ENCODE measurements around the gene PRLH. TPM values are rescaled to one million over a fixed set of nuclear protein-coding genes. Genes with fewer than 3 reads are reported as not detected.

Gene PRLH
- total and polyA plus RNA-seq, 2 donors (not counting 1 experiment from before 2014, with no cell fraction given): not detected

DNA sequence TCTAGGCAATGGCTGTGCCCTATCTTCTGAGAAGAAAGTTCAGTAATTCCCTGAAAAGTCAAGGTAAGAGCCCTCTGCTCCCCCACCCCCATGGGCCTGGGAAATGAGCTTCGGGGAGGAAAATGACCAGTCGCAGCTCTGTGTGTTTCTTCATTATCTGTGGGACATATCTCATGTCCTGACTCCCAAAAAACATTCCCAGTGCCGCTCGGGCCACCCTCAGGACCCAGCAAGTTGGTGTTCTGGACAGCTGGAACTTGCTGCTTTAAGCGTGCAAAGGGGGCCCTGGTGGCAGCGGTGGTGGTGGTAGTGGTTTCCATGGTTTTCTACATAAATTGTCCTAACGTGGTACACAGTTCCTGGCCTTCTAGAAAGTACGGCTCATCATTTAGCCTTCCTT lies 17.2 kb upstream of the PRLH start:
- no peaks in the 10 kb centered on the region for H3K27me3 ChIP-seq (ENCODE audit: control insufficient read depth, insufficient read depth, low read length)
- no peaks in the 10 kb centered on the region for H3K4me1 ChIP-seq (ENCODE audit: control insufficient read depth, extremely low read depth, insufficient read depth, low read length)
- no peak overlapping the region for H3K4me3 ChIP-seq (replicated peaks in 1 of 4; ENCODE audit: control extremely low read depth in 1 of 4, insufficient read depth in 1 of 4, low read depth in 3 of 4, low read length in 4 of 4)
- no peak overlapping the region for H3K9ac ChIP-seq (ENCODE audit: insufficient read depth, low read length)
- H3K27ac ChIP-seq (ENCODE audit: insufficient read depth, low read length): no peak overlapping the region
- no peaks in the 10 kb centered on the region for H4K20me1 ChIP-seq (ENCODE audit: control insufficient read depth, extremely low read depth, insufficient read depth, low read length)
- DNase-seq (ENCODE audit: low read depth in 2 of 2): no peak
- H3K79me2 ChIP-seq (ENCODE audit: control insufficient read depth, insufficient read depth, low read length): no peaks in the 10 kb centered on the region
- no peak overlapping the region for H3K4me2 ChIP-seq (ENCODE audit: extremely low read depth, insufficient read depth, low read length)
- no peaks in the 10 kb centered on the region for H3K9me3 ChIP-seq (ENCODE audit: control insufficient read depth, insufficient read depth, low read depth, low read length)
- H2AFZ ChIP-seq (ENCODE audit: low read length): no peak overlapping the region
- H3K36me3 ChIP-seq (ENCODE audit: control insufficient read depth, insufficient read depth, low read length): no peaks in the 10 kb centered on the region
- TF ChIP-seq, protein P1, sequence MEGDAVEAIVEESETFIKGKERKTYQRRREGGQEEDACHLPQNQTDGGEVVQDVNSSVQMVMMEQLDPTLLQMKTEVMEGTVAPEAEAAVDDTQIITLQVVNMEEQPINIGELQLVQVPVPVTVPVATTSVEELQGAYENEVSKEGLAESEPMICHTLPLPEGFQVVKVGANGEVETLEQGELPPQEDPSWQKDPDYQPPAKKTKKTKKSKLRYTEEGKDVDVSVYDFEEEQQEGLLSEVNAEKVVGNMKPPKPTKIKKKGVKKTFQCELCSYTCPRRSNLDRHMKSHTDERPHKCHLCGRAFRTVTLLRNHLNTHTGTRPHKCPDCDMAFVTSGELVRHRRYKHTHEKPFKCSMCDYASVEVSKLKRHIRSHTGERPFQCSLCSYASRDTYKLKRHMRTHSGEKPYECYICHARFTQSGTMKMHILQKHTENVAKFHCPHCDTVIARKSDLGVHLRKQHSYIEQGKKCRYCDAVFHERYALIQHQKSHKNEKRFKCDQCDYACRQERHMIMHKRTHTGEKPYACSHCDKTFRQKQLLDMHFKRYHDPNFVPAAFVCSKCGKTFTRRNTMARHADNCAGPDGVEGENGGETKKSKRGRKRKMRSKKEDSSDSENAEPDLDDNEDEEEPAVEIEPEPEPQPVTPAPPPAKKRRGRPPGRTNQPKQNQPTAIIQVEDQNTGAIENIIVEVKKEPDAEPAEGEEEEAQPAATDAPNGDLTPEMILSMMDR (conservative IDR thresholded peaks at IDR 0.05 in 1 of 2, IDR thresholded peaks at IDR 0.05 in 1 of 2; ENCODE audit: low read depth in 1 of 2, low read length in 2 of 2): no peak
- TF ChIP-seq EZH2 (IDR thresholded peaks at IDR 0.05; ENCODE audit: low read length, missing control alignments): no peak

DNA sequence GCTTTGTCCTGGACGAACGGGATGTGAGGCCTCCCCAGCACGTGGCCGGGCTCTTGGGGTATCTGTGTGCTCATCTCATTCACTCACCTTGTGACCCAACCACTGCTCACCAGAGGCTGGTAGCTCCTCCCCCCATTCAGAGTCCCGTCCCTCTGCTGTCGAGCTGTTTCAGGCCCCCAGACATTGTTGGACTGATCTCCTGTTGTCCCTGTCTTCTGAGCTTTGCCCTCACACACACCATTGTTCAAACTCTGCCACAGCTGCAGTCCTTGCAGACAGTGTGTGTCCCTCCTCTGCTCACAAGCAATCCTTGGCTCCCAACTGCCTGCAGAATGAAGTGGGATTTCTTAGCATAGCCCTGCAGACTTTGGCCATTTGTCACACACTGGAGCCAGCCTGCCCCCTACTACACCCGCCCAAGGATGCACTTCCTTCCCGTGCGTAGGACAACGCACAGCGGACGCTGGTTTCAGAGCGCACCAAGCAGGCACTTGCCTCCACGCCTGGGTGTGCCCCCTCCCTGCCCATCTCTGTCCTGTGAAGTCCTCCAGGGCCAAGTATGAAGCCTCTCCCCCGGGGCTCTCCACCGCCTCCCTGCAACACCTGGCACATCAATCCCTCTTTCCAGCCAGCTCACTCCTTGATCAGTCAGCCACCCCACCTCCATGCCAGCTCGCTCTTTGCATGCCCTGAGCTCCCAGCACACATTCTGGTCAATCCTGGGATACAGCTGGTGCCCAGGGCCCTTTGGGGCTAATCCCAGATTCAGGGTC lies 16.5 kb upstream of the PRLH start:
- DNase-seq (ENCODE audit: low read depth in 2 of 2): no peak
- no peaks in the 10 kb centered on the region for H4K20me1 ChIP-seq (ENCODE audit: control insufficient read depth, extremely low read depth, insufficient read depth, low read length)
- H3K79me2 ChIP-seq (ENCODE audit: control insufficient read depth, insufficient read depth, low read length): no peaks in the 10 kb centered on the region
- H3K9me3 ChIP-seq (ENCODE audit: control insufficient read depth, insufficient read depth, low read depth, low read length): no peaks in the 10 kb centered on the region
- H3K27me3 ChIP-seq (ENCODE audit: control insufficient read depth, insufficient read depth, low read length): no peaks in the 10 kb centered on the region
- H3K36me3 ChIP-seq (ENCODE audit: control insufficient read depth, insufficient read depth, low read length): no peaks in the 10 kb centered on the region
- H3K9ac ChIP-seq (ENCODE audit: insufficient read depth, low read length): no peak overlapping the region
- no peaks in the 10 kb centered on the region for H3K4me1 ChIP-seq (ENCODE audit: control insufficient read depth, extremely low read depth, insufficient read depth, low read length)
- H3K4me2 ChIP-seq (ENCODE audit: extremely low read depth, insufficient read depth, low read length): no peak overlapping the region
- no peak overlapping the region for H3K27ac ChIP-seq (ENCODE audit: insufficient read depth, low read length)
- TF ChIP-seq, protein P1 (conservative IDR thresholded peaks at IDR 0.05 in 1 of 2, IDR thresholded peaks at IDR 0.05 in 1 of 2; ENCODE audit: low read depth in 1 of 2, low read length in 2 of 2): no peak
- TF ChIP-seq EZH2 (IDR thresholded peaks at IDR 0.05; ENCODE audit: low read length, missing control alignments): no peak
- H2AFZ ChIP-seq (ENCODE audit: low read length): no peak overlapping the region
- no peak overlapping the region for H3K4me3 ChIP-seq (replicated peaks in 1 of 4; ENCODE audit: control extremely low read depth in 1 of 4, insufficient read depth in 1 of 4, low read depth in 3 of 4, low read length in 4 of 4)

DNA sequence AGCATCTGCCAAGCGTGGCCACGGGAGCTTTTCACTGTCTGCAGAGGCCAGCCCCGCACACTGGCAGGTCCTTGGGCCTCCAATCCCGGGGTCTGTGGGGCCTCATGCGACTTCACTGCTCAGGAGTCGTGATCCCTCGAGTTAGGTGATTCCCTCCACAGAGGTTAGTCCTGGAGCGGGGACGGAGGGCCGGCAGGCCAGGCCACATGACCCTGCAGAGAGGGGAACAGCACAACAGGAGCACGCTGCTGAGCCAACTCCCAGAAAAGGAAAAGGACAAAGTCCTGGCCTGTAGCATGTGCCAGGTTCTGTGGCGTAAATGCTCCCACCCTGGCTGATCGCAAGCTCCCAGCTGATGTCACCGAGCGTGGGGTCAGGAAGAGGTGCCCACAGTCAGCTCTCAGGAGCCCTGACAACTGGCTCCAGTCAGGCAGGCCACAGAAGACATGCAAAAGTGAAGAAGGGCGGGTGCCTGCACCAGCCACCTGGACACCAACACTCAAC lies 15.3 kb upstream of the PRLH start:
- no peaks in the 10 kb centered on the region for H4K20me1 ChIP-seq (ENCODE audit: control insufficient read depth, extremely low read depth, insufficient read depth, low read length)
- H3K4me1 ChIP-seq (ENCODE audit: control insufficient read depth, extremely low read depth, insufficient read depth, low read length): no peaks in the 10 kb centered on the region
- no peaks in the 10 kb centered on the region for H3K27me3 ChIP-seq (ENCODE audit: control insufficient read depth, insufficient read depth, low read length)
- H2AFZ ChIP-seq (ENCODE audit: low read length): no peak overlapping the region
- TF ChIP-seq EZH2 (IDR thresholded peaks at IDR 0.05; ENCODE audit: low read length, missing control alignments): no peak
- TF ChIP-seq, protein P1 (conservative IDR thresholded peaks at IDR 0.05 in 1 of 2, IDR thresholded peaks at IDR 0.05 in 1 of 2; ENCODE audit: low read depth in 1 of 2, low read length in 2 of 2): no peak
- H3K36me3 ChIP-seq (ENCODE audit: control insufficient read depth, insufficient read depth, low read length): no peaks in the 10 kb centered on the region
- H3K4me3 ChIP-seq (replicated peaks in 1 of 4; ENCODE audit: control extremely low read depth in 1 of 4, insufficient read depth in 1 of 4, low read depth in 3 of 4, low read length in 4 of 4): no peak overlapping the region
- no peak overlapping the region for H3K4me2 ChIP-seq (ENCODE audit: extremely low read depth, insufficient read depth, low read length)
- H3K9ac ChIP-seq (ENCODE audit: insufficient read depth, low read length): no peak overlapping the region
- no peaks in the 10 kb centered on the region for H3K79me2 ChIP-seq (ENCODE audit: control insufficient read depth, insufficient read depth, low read length)
- H3K27ac ChIP-seq (ENCODE audit: insufficient read depth, low read length): no peak overlapping the region
- H3K9me3 ChIP-seq (ENCODE audit: control insufficient read depth, insufficient read depth, low read depth, low read length): peaks cover 2% of the 10 kb centered on the region
- no peak for DNase-seq (ENCODE audit: low read depth in 2 of 2)

Data from fibroblast of lung (primary cell).